Measurements from ENCODE around the gene RFPL1.

GRCh38 chr22:29457730-29458129 is 19.3 kb downstream of the RFPL1 start:
- TF ChIP-seq CTCF (IDR thresholded peaks at IDR 0.05) (no peak), POLR2AphosphoS5 (IDR thresholded peaks at IDR 0.05) (no peak)
